ENCODE results near the gene VAMP7. TPM values are rescaled to one million over a fixed set of nuclear protein-coding genes. Genes with fewer than 3 reads are reported as not detected.
"Not testable (repeated sequence)": the region's sequence is repeated elsewhere in the genome, so short reads cannot be mapped to it uniquely, and the experiment has no call there.

Gene VAMP7
- total RNA-seq, 4 donors from 2014 or later: 20.2 to 27.7 (median 23.9) TPM

DNA sequence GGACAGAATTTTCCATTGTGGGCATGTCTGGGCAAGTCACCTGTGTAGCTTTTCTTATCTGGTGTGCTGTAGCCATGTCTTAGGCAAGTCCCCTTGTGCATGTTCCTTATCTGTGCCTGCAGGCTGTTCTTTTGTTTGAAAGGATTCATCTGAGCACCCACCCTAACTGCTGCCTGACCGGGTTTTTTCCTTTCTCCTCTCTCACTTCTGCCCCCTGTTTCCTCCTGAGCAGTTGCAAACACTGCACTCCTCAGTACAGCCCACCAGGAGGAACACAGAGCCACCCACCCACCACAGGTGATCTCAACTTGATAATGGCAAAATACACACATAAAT lies 87.1 kb downstream of the VAMP7 start:
- intact Hi-C loops (cut with DNase I; ENCODE audit: low total_unique reads): no loop called here
- no peak overlapping the region for H3K27ac ChIP-seq
- no peak for TF ChIP-seq POLR2A (IDR thresholded peaks at IDR 0.05)
- TF ChIP-seq, protein P1, sequence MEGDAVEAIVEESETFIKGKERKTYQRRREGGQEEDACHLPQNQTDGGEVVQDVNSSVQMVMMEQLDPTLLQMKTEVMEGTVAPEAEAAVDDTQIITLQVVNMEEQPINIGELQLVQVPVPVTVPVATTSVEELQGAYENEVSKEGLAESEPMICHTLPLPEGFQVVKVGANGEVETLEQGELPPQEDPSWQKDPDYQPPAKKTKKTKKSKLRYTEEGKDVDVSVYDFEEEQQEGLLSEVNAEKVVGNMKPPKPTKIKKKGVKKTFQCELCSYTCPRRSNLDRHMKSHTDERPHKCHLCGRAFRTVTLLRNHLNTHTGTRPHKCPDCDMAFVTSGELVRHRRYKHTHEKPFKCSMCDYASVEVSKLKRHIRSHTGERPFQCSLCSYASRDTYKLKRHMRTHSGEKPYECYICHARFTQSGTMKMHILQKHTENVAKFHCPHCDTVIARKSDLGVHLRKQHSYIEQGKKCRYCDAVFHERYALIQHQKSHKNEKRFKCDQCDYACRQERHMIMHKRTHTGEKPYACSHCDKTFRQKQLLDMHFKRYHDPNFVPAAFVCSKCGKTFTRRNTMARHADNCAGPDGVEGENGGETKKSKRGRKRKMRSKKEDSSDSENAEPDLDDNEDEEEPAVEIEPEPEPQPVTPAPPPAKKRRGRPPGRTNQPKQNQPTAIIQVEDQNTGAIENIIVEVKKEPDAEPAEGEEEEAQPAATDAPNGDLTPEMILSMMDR (IDR thresholded peaks at IDR 0.05): no peak
- TF ChIP-seq POLR2AphosphoS5 (IDR thresholded peaks at IDR 0.05): no peak
- TF ChIP-seq EP300 (IDR thresholded peaks at IDR 0.05; ENCODE audit: low read depth): no peak
- no peak overlapping the region for H3K4me3 ChIP-seq
- in situ Hi-C loops (cut with MboI; ENCODE audit: low pct_ligation_motif_present in 1 of 4, low pct_unique_long_range_greater_than_20kb in 1 of 4, low sequenced_read_pairs in 3 of 4): no loop called here
- no peaks in the 10 kb centered on the region for H3K9me3 ChIP-seq
- H3K27me3 ChIP-seq: no peaks in the 10 kb centered on the region
- 42 to 43% methylated on average over 1 of the region's 1 CpG for WGBS, 2 donors (ENCODE audit: low coverage in 1 of 2)
- no peaks in the 10 kb centered on the region for H3K36me3 ChIP-seq
- no peaks in the 10 kb centered on the region for H3K4me1 ChIP-seq
- no peak for DNase-seq

DNA sequence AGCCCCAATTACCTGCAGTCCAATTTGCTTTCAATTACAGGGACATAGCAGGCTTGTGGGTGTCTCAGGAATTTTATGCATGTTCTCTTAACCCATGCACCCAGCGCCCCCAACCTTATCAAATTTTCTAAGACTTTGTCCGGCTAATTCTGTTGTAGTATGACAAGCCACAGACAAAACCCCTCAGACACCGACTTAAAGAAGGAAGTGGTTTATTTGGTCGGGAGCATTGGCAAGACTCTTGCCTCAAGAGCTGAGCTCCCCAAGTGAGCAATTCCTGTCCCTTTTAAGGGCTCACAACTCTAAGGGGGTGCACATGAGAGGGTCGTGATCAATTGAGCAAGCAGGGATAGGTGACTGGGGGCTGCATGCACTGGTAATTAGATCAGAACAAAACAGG lies 87.6 kb downstream of the VAMP7 start:
- Histone ChIP-seq H3K4me3 (no peak overlapping the region), H3K4me1 (no peaks in the 10 kb centered on the region), H3K27ac (no peak overlapping the region), H3K36me3 (no peaks in the 10 kb centered on the region), H3K9me3 (no peaks in the 10 kb centered on the region), H3K27me3 (no peaks in the 10 kb centered on the region)
- TF ChIP-seq, protein P1 (IDR thresholded peaks at IDR 0.05): no peak
- TF ChIP-seq POLR2A (IDR thresholded peaks at IDR 0.05): no peak
- no peak for TF ChIP-seq EP300 (IDR thresholded peaks at IDR 0.05; ENCODE audit: low read depth)
- TF ChIP-seq POLR2AphosphoS5 (IDR thresholded peaks at IDR 0.05): no peak
- WGBS, 2 donors (ENCODE audit: low coverage in 1 of 2): 6 to 54% methylated on average over 2 to 5 of the region's 5 CpGs
- in situ Hi-C loops (cut with MboI; ENCODE audit: low pct_ligation_motif_present in 1 of 4, low pct_unique_long_range_greater_than_20kb in 1 of 4, low sequenced_read_pairs in 3 of 4): no loop called here
- no peak for DNase-seq
- intact Hi-C loops (cut with DNase I; ENCODE audit: low total_unique reads): no loop called here

DNA sequence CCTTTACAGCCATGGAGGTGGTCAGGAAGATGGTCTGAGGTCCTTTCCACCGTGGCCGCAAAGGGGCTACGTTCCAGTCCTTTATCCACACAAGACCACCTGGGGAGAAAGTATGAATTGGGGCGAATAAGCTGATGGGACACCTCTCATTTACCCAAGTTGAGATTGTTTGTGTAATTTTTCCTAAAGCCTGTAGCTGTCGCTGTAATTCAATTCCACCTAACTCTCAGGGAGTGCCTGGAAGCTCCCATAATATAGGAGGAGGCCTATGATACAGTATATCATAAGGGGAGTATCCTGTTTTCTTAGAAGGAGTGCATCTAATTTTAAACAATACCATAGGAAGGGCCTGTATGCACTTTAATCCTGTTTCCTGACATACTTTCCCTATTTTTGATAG lies 90.5 kb downstream of the VAMP7 start:
- intact Hi-C loops (cut with DNase I; ENCODE audit: low total_unique reads); H3K27me3 ChIP-seq; H3K27ac ChIP-seq; H3K9me3 ChIP-seq; in situ Hi-C loops (cut with MboI; ENCODE audit: low pct_ligation_motif_present in 1 of 4, low pct_unique_long_range_greater_than_20kb in 1 of 4, low sequenced_read_pairs in 3 of 4); H3K4me3 ChIP-seq; DNase-seq; H3K36me3 ChIP-seq; H3K4me1 ChIP-seq: not testable (repeated sequence)
- WGBS, 2 donors (ENCODE audit: low coverage in 1 of 2): 68% methylated on average over 5 of the region's 5 CpGs; no CpG with 5 or more reads in 1 of the 2 donors
- TF ChIP-seq, protein P1 (IDR thresholded peaks at IDR 0.05): peak in 1 of 5 experiments; percentile 18

DNA sequence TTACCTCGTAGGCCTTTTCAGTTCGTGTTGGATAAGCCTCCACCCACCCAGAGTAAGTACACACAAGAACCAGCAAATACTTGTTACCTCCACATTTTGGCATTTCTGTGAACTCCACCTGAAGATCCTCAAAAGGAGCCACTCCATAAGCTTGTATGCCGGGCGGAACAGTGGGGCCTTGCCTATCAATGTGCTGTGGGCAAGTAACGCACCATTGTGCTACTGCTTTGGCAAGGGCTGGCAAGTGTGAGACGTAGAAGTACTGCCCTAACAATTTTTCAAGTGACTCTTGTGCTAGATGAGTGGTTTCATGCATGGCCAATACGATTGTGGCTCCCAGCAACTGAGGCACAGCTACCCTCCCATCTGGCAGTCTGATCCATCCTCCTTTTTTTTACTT lies 91.1 kb downstream of the VAMP7 start:
- H3K9me3 ChIP-seq; H3K27me3 ChIP-seq; intact Hi-C loops (cut with DNase I; ENCODE audit: low total_unique reads); H3K36me3 ChIP-seq; H3K4me3 ChIP-seq; H3K4me1 ChIP-seq; in situ Hi-C loops (cut with MboI; ENCODE audit: low pct_ligation_motif_present in 1 of 4, low pct_unique_long_range_greater_than_20kb in 1 of 4, low sequenced_read_pairs in 3 of 4); DNase-seq; H3K27ac ChIP-seq: not testable (repeated sequence)
- 71 to 83% methylated on average over 3 to 7 of the region's 7 CpGs for WGBS, 2 donors (ENCODE audit: low coverage in 1 of 2)

DNA sequence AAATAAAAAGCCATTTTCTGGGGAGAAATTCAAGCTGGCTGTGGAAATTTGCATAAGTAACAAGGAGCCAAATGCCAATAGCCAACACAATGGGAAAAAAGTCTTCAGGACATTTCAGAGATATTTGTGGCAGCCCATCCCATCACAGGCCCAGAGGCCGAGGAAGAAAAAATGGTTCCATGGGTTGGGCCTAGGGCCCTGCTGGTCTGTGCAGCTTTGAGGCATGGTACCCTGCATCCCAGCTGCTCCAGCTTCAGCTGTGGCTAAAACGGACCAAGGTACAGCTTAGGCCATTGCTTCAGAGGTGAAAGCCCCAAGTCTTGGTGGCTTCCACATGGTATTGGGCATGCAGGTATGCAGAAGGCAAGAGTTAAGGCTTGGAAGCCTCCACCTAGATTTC lies 102.2 kb downstream of the VAMP7 start:
- no peak for TF ChIP-seq POLR2AphosphoS5 (IDR thresholded peaks at IDR 0.05)
- peaks cover 9 to 10% of the 10 kb centered on the region in 2 donors for H3K9me3 ChIP-seq
- 81% methylated on average over 2 of the region's 2 CpGs; no CpG with 5 or more reads in 1 of the 2 donors for WGBS, 2 donors (ENCODE audit: low coverage in 1 of 2)
- in situ Hi-C loops (cut with MboI; ENCODE audit: low pct_ligation_motif_present in 1 of 4, low pct_unique_long_range_greater_than_20kb in 1 of 4, low sequenced_read_pairs in 3 of 4): no loop called here
- H3K27me3 ChIP-seq: no peaks in the 10 kb centered on the region
- H3K4me1 ChIP-seq: no peaks in the 10 kb centered on the region
- DNase-seq: no peak
- no peak overlapping the region for H3K27ac ChIP-seq
- intact Hi-C loops (cut with DNase I; ENCODE audit: low total_unique reads): no loop called here
- no peak overlapping the region for H3K4me3 ChIP-seq
- no peaks in the 10 kb centered on the region for H3K36me3 ChIP-seq

Measured in transverse colon (tissue), 4 donors.